NCI-H526 treated with DMSO at 0.1 percent for 48 hours (cell line): ENCODE measurements around the gene PROX1.
"Not testable (repeated sequence)": the region's sequence is repeated elsewhere in the genome, so short reads cannot be mapped to it uniquely, and the experiment has no call there.

Experiments
- DNase-seq: peaks from one replicate; lab custom pipeline; 2025; lab: John Stamatoyannopoulos, UW

PROX1 gene

DNA sequence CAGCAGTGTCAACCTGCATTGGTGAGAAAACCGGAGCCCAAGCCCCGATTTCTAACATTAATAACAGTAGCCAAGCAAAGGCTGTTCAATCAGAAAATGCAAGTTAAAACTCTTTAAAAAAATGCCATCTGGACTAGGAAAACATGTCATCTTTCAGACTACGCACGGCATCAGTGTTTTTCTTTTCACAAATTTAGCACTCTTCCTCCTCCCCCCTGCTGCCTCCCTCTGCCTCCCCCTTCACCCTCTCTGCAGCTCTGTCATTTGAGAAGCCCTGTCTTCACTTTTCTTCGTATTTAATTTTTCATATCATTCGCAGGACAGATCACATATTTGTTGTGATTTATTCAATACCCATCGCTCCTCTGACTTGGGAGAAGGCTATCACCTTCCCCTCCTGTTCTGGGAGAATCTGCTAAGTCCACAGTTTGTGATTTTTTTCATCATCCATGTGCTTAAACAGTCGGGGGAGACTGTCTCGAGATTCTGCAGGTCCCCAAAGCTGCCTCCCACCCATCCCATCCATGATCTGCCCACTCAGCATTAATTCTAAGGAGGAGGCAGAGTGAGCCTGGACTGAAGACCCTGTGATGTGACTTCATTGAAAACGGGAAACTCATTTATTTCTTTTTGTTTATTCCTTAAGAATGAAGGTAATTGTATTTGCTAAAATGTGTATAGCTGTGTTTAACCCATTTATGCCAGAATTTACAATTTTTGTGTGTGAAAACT, 84.8 kb downstream of the PROX1 start:
- DNase-seq, result no peak

DNA sequence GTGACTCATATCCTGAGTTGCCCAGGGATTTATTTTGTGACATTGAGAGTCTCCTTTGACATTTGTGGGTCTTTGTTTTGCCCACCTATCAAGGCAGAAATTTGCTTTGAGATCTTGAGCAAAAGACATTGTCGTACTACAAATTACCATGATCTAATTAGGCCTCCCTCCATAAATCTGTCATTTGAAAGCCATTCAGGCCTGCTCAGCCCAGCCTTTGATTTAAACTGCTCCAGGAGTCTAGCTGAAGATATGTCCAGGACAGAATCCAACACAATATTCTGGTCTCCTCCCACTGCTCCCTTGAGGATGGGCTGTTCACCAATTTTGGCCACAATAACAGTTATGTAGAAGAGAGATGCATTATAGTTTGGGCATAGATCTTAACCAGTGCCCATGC, 86.7 kb downstream of the PROX1 start:
- no peak for DNase-seq

DNA sequence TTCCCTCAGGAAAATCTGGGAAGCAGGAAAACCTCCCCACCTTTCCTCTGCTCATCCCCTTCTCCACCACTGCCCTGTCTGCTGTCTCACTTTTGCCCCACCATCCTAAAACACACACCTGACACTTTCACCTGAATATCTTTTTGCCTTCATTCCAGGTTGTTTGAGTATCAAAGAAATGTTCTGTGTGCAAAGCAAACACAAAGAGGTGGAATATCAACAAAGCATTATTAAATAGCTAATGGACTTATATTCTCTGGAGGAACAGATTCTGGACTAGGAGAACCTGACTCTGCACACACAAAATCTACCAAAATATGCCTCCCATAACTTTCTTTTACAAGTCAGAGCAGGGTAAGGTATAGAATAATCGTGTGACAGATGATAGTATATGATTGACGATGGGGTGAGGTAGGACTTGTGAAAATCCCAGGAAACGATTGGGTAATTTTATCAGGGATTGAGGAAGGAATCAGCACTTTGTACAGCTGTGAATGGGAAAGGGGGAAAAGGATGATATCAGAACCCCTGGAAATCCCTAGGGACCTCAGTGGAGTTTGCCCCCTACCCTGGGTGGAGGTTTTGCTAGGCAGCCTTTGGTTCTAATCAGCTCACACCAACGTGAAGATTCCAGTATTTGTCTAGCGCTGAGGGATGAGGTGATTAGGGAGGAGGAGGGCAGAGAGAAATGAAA, 87.7 kb downstream of the PROX1 start:
- DNase-seq, result no peak

DNA sequence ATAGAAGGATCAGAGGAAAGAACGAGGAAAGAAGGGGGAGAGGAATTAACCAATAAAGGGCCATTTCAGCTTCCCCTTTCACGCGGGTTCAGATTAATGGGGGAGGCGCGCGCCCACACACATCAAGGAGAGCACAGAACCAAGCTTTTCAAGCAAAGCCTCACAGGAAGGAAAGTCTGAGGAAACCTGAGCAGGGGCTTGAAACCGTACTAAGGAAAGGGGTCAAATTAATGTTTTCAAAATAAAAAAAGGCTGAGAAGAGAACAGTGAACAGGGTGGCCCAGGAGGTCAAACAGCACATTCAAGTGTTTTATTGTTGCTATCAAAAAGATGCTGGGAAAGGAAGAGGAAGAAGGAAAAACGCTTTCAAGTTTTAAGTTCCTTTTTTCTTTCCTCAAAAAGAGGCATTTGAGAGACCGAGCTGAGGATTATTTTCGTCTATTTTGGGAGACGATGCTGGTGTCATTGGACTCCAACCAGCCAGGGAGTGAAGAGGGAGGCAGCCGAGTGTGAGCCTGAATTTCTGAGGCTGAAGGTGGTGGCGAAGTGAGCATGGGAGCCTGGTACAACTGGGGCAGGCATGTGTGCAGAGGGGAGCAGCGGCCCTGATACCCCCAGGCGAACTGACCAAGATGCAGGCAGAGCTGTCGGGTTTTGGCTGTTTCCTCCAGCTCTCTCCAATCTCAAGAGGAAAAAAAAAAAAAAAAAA, 88.4 kb downstream of the PROX1 start:
- DNase-seq, result no peak

DNA sequence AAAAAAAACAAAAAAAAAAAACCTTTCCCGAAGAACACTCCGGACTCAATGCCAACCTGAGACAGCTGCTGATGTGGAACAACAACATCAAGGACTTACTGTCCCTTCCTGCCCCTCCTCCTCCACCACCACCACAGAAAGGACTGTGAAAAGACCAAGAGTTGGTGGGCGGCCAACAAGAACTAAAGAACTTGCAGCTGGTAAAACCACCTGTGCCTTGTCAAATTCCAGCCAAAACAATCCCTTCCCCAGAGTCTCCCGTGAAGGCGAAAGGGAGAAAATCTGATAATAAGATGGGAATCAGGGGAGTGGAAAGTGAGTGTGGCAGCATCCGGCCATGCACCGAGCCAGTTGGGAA, 88.9 kb downstream of the PROX1 start:
- DNase-seq, result no peak

DNA sequence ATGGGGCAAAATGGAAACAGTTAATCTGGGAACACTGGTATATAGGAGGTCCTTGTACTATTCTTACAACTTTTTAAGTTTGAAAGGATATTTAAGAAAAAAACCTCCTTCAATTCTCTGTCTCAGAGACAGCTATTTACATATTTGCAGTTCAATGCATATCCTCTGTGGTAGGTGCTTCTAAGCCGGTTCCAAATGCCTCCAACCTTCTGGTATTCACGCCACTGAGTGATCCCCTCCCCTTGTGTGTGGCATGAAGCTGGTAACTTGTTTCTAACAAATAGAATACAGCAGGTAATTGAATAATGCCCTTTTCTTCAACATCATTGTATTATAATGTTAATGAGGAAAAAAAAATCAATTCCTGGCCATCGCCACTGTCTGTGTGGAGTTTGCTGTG, 91.2 kb downstream of the PROX1 start:
- no peak for DNase-seq

DNA sequence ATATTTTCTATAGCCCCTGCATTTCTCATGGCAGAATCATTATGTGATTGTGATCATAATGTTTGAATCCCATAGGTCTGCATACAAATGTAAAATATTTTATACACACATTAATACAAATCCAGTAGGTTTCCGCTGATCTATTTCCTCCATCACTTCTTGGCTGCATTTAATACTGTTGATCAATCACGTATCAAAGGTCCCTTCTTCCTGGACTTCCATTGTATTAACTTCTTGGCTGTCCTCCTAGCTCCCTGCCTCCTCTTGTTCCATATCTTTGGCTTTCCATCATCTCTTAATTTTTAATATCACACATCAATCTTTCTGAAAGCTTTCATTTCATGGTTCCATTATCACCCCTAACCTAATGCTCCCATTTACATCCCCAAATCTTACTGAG, 97.6 kb downstream of the PROX1 start:
- no peak for DNase-seq

DNA sequence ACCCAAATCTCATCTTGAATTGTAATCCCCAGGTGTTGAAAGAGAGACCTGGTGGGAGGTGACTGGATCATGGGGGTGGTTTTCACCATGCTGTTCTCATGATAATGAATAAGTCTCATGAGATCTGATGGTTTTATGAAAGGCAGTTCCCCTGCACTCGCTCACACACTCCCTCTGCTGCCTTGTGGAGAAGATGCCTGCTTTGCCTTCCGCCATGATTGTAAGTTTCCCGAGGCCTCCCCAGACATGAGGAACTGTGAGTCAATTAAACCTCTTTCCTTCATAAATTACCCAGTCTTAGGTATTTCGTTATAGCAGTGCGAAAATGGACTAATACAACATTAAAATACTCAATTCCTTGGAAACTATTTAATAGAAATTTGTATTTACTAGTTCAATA, 99.2 kb downstream of the PROX1 start:
- no peak for DNase-seq

DNA sequence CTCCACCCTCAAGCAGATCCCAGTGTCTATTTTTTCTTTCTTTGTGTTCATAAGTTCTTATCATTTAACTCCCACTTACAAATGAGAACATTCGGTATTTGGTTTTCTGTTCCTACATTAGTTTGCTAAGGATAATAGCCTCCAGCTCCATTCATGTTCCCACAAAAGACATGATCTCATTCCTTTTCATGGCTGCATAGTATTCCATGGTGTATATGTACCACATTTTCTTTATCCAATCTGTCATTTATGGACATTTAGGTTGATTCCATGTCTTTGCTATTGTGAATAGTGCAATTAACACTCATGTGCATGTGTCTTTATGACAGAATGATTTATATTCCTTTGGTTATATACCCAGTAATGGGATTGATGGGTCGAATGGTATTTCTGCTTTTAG, 101.2 kb downstream of the PROX1 start:
- DNase-seq, result not testable (repeated sequence)
